GM21367 (cell line): ENCODE data around the gene BICC1.

Source experiments
- ATAC-seq: cut with Tn5 transposase; IDR thresholded peaks from one replicate; pipeline ENCODE4 v1.9.1; 2021; ENCODE audit not compliant: unreplicated experiment

Gene BICC1

DNA sequence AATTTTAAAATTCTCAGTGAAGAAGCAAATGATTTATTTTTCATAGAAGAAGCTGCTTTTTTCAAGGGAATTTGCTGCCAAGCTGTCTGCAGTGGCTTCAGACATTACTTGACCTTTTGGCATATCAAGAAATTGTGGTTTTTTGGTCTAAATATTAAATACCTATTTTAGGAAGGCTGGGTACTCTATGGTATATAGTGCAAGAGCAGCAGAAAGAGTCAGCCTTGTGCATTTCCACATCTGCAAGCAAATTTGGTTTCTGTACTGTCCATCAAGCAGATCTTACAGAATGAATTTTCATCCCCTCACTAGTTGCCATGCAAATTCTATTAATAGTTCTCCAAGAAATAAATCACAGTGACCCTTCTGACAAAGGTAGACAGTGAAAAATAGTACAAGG is 222.0 kb downstream of the BICC1 start:
- no peak for ATAC-seq

- ATAC-seq, result no peak
Observed at GRCh38 chr10:58735087-58735486, 222.4 kb downstream of the BICC1 start.

GRCh38 chr10:58740620-58741369 is 228.1 kb downstream of the BICC1 start:
- ATAC-seq, result no peak

DNA sequence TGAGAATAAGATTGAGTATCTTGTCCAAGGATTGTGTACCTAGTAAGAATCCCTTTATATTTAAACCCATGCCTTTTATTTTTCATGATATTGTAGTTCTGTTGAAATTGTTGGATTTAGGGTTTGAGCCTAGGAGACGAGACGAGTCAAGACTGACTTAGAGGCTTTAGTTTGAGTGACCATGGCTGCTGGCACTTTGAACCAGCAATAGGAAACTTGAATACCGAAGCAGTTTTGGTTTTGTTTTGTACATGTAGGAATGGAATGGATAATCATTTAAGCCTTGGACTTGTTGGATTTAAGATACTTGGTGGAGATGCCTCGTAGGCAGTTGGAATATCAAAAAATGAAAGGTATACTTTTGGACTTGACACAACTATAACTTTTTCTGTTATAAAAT is 229.0 kb downstream of the BICC1 start:
- ATAC-seq, result no peak

DNA sequence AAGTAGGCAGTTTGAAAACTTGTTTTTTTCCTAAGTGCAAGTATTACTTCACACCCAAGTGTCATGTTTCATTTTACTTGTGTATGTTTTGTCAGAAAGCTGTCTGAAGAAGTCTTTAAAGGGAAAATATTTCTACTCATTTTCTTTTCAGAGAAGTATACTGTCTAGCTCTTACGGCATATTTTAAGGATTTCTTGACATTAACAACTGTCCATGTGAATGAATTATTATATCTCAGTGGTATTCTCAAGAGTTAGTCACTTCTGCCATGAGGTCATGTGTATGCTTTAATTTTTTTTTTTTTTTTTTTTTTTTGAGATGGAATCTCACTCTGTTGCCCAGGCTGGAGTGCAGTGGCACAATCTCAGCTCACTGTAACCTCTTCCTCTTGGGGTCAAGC is 229.5 kb downstream of the BICC1 start:
- ATAC-seq, result no peak

GRCh38 chr10:58743466-58744115 is 230.9 kb downstream of the BICC1 start:
- no peak for ATAC-seq

DNA sequence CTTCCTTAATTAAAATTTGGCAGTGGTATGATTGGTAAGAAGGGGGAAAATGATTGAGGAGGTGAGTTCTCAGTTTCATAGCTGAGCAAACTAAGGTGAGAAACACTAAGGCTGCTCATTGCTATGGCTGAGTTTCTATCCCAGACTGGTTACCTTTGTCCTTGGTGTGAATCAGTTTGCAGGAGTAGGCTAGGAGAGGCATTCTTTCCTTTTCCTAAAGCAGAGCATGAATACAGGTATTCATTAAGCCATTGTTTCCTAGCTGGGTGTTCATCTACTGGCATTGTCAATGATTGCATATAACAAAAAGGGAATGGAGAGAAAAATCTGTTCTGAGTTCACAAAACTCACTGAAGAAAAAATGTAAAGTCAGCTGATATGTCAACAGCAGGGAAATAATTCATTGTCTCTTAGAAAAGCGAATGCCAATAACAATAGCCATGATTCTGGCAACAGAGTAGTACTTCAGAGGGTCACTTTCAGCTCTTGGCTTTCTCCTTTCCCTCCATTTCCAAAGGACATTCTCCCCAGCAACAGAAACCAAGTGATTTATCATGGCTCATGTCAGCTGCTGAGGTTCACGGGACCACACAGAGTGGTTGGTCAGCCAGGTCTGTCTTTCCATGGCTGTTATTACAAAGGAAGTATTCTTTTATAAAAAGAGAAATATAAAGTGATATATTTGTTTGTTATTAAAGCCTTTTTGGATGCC is 234.0 kb downstream of the BICC1 start:
- ATAC-seq, result no peak

DNA sequence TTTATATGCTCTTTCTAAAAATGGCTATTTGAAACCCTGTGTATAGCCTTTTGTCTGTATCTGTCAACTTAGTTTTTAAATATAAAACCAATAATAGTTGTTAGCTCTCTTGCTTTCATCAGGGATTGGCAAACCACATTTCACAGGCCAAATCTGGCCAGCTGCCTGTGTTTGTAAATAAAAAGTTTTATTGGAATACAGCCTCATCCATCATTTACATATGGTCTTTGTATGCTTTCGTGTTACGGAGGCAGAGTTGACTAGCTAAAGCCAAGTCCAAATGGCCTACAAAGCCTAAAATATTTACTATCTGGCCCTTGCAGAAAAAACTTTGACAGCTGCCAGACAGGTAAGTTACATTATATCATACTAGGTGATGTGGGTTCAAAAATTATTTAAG is 235.0 kb downstream of the BICC1 start:
- no peak for ATAC-seq

GRCh38 chr10:58752665-58753064 is 240.0 kb downstream of the BICC1 start:
- ATAC-seq, result no peak

- no peak for ATAC-seq
Observed at GRCh38 chr10:58753425-58753824, 240.8 kb downstream of the BICC1 start.

- ATAC-seq, result no peak
Observed at GRCh38 chr10:58754469-58755339, 242.0 kb downstream of the BICC1 start.

GRCh38 chr10:58755340-58755610 is 242.6 kb downstream of the BICC1 start:
- no peak for ATAC-seq

GRCh38 chr10:58755677-58756076 is 243.0 kb downstream of the BICC1 start:
- no peak for ATAC-seq

- no peak for ATAC-seq
Observed at GRCh38 chr10:58756130-58756719, 243.6 kb downstream of the BICC1 start.

- ATAC-seq, result no peak
Observed at GRCh38 chr10:58757352-58758065, 244.8 kb downstream of the BICC1 start.

- no peak for ATAC-seq
Observed at GRCh38 chr10:58758321-58758720, 245.6 kb downstream of the BICC1 start.

DNA sequence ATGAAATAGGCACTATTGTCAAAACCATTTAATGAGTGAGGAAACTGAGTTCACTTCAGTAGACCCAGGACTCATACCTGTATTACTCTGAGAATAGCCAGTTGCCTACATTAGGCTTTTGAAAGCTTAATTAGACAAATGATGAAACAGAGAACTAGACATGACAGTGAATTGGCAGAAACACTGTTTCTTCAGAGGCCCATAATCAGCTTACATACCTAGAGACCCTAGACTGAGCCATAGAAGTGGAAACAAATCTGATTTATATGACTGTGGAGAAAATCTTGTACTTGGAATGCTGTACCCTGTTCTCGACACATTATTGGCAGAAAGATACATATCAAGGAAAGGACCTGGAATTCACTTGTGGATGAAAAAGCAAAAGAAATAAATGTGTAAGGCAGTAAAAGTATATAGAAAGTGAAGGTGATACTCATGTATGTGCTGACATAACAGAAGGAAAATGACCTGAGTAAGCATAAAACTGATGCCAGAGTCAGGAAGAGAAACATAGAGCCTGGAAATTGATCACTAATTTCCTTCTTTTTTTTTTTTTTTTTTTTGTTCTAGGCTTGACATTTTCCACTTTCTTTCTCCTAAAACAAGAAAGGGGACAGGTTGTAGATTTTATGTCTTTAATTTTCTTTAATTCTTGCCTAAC is 251.5 kb downstream of the BICC1 start:
- ATAC-seq, result no peak

DNA sequence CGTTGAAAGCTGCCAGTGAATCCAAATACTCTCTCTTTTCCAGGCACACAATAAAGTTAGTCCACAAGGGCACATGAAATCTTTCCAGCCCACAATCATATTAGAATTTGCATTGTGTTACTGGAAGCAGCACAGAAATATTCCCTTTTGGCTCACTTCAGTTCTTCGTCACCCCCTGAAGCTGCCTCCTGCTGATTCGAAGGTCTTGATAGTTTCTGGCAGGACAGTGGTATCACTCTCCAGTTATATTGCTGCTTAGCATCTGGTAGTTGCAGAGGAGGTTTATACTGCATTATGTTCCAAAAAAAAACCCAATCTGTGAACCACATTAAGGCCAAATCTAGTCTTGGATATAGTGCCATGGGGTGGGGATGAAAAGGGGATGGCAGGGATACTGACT is 253.2 kb downstream of the BICC1 start:
- ATAC-seq, result no peak

GRCh38 chr10:58767652-58768051 is 255.0 kb downstream of the BICC1 start:
- no peak for ATAC-seq

DNA sequence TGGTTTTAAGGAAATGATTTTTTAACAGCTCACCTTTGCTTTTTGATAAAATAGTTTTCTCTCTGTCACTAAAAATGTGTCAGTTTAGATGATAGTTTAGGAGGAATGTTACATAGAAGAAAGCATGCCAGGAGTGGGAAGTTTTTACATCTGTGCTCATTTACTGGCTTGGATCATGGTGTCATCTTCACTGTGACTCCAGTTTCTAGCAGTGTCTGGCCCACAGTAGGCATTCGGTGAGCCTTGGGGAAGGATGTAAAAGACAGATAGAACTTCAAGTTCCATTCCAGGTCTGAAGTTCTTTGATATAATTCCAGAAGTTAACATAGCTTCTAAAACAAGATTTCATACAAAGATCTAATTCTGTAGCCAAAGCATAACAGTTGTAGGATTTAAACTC is 259.2 kb downstream of the BICC1 start:
- no peak for ATAC-seq
